PC-3 (cell line): ENCODE data around the gene UBL7.
A peak's percentile ranks its signal among the peaks of the same experiment; 100 is the strongest.

ENCODE experiments used
- EZH2 ChIP-seq: fragments of 300-600 bp; sonication (generic); IDR thresholded peaks from one replicate; pipeline ENCODE4 v1.6.1; 2017; ENCODE audit warnings: antibody characterized with exemption, mild to moderate bottlenecking, low read length; ENCODE audit not compliant: unreplicated experiment
- TF ChIP-seq, protein P1 (sequence below): fragments of 300-600 bp; sonication (generic); conservative IDR thresholded peaks from 2 replicates; pipeline ENCODE4 v1.5.1; 2017; ENCODE audit warnings: antibody characterized with exemption, low read depth, mild to moderate bottlenecking, low read length

DNA sequence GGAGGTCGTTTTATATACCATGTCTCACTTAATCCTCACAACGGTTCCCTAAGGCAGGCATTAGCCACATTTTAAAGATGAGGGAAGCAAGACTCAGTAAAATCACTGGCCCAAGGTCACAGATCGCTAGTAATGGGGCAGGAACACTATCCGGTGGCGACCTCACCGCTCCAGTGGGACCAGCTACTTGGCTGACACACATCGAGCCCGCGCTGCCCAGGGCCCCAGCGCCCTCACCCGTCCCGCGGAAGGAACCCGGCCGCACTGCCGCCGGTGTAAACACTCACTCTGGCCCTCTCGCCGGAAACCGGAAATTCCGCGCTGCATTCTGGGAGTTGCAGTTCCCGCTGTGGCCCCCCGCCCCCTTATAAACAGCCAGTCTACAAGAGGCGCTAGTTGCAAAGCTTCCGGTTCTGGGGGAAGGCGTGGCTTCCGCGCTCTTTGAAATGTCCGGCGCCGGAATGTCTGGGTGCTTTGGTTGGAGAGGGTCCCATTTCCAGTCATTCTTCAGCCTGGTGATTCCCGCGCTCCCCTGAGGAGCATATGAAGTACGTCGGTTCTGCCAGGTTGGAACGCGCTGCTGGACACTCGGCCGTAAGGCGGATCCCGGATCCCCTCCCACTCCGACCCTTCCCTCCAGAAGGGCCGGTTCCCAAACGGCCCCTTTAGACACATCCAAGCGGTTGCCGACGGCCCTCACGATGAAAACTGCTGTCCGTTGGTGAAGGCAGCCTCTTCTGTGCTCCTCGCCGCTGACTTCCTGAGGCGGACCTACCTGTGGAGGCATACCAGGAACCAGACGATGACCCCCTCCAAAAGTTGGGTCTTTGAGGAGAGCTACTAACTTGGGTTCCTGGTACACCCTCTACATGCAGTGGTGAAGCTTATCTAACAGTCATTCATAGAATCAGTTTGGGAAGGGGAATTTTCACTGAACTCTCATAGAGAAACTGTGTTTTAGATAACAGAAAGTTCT lies at the start of gene UBL7:
- TF ChIP-seq EZH2 = no peak
- TF ChIP-seq, protein P1, sequence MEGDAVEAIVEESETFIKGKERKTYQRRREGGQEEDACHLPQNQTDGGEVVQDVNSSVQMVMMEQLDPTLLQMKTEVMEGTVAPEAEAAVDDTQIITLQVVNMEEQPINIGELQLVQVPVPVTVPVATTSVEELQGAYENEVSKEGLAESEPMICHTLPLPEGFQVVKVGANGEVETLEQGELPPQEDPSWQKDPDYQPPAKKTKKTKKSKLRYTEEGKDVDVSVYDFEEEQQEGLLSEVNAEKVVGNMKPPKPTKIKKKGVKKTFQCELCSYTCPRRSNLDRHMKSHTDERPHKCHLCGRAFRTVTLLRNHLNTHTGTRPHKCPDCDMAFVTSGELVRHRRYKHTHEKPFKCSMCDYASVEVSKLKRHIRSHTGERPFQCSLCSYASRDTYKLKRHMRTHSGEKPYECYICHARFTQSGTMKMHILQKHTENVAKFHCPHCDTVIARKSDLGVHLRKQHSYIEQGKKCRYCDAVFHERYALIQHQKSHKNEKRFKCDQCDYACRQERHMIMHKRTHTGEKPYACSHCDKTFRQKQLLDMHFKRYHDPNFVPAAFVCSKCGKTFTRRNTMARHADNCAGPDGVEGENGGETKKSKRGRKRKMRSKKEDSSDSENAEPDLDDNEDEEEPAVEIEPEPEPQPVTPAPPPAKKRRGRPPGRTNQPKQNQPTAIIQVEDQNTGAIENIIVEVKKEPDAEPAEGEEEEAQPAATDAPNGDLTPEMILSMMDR = peak; percentile 42; the same call in 1 of the 2 replicates
